H9 (cell line): ENCODE measurements around the gene SGCD. TPM values are rescaled to one million over a fixed set of nuclear protein-coding genes. Genes with fewer than 3 reads are reported as not detected.

Experiments
- DNase-seq: peaks from one replicate; pipeline ENCODE4 v3.0.0-alpha.2; 2017
- H2AFZ ChIP-seq: one replicate; pipeline ENCODE4 v1.6.1; 2013; ENCODE audit warnings: mild to moderate bottlenecking, low read length, control low read depth, moderate library complexity
- H2AK5ac ChIP-seq: 2 replicates; pipeline ENCODE4 v1.6.1; 2013; ENCODE audit warnings: low read length, control low read depth, mixed read lengths; ENCODE audit not compliant: insufficient read length
- H2BK120ac ChIP-seq: one replicate; pipeline ENCODE4 v1.6.1; 2013; ENCODE audit warnings: low read depth, mild to moderate bottlenecking, low read length, control low read depth, inconsistent platforms; ENCODE audit not compliant: poor library complexity, severe bottlenecking
- H2BK12ac ChIP-seq: 2 replicates; pipeline ENCODE4 v1.6.1; 2013; ENCODE audit warnings: low read length, control low read depth, mixed read lengths, low read depth; ENCODE audit not compliant: insufficient read length
- H2BK15ac ChIP-seq: 2 replicates; pipeline ENCODE4 v1.6.1; 2013; ENCODE audit warnings: low read depth, low read length, control low read depth
- H2BK20ac ChIP-seq: one replicate; pipeline ENCODE4 v1.6.1; 2013; ENCODE audit warnings: low read depth, mild to moderate bottlenecking, low read length, control low read depth, inconsistent platforms; ENCODE audit not compliant: poor library complexity, severe bottlenecking
- H2BK5ac ChIP-seq: 2 replicates; pipeline ENCODE4 v1.6.1; 2013; ENCODE audit warnings: low read length, control low read depth, mixed read lengths; ENCODE audit not compliant: insufficient read length
- H3K14ac ChIP-seq: 2 replicates; pipeline ENCODE4 v1.6.1; 2013; ENCODE audit warnings: low read length, control low read depth; ENCODE audit not compliant: insufficient read depth
- H3K18ac ChIP-seq: 2 replicates; pipeline ENCODE4 v1.6.1; 2013; ENCODE audit warnings: low read depth, mild to moderate bottlenecking, mixed read lengths, low read length, control low read depth; ENCODE audit not compliant: insufficient read length
- H3K23ac ChIP-seq: 2 replicates; pipeline ENCODE4 v1.6.1; 2013; ENCODE audit warnings: low read length, control low read depth, mixed read lengths, low read depth; ENCODE audit not compliant: insufficient read length
- H3K23me2 ChIP-seq: 2 replicates; pipeline ENCODE4 v1.6.1; 2013; ENCODE audit warnings: low read depth, mild to moderate bottlenecking, mixed read lengths, low read length, control low read depth; ENCODE audit not compliant: insufficient read length, poor library complexity, severe bottlenecking
- H3K27ac ChIP-seq: 2 replicates; pipeline ENCODE4 v1.5.1; 2013; ENCODE audit warnings: low read length, control low read depth, mixed read lengths, low read depth; ENCODE audit not compliant: insufficient read length
- H3K27me3 ChIP-seq: 2 replicates; pipeline ENCODE4 v1.6.1; 2013; ENCODE audit warnings: low read length, control low read depth, inconsistent platforms; ENCODE audit not compliant: insufficient read depth
- H3K4ac ChIP-seq: 2 replicates; pipeline ENCODE4 v1.6.1; 2013; ENCODE audit warnings: low read depth, mild to moderate bottlenecking, control low read depth, inconsistent platforms, low read length, moderate library complexity
- H3K4me1 ChIP-seq: 2 replicates; pipeline ENCODE4 v1.6.1; 2013; ENCODE audit warnings: low read length, control low read depth, inconsistent platforms; ENCODE audit not compliant: insufficient read depth
- H3K4me2 ChIP-seq: 2 replicates; pipeline ENCODE4 v1.6.1; 2013; ENCODE audit warnings: low read length, control low read depth, mixed read lengths; ENCODE audit not compliant: insufficient read length, insufficient read depth
- H3K56ac ChIP-seq: 2 replicates; pipeline ENCODE4 v1.6.1; 2013; ENCODE audit warnings: low read depth, mild to moderate bottlenecking, mixed read lengths, low read length, control low read depth; ENCODE audit not compliant: insufficient read length
- H3K79me1 ChIP-seq: 2 replicates; pipeline ENCODE4 v1.6.1; 2013; ENCODE audit warnings: low read depth, mild to moderate bottlenecking, moderate library complexity, low read length, control low read depth, inconsistent platforms; ENCODE audit not compliant: insufficient read depth, poor library complexity, severe bottlenecking
- H3K79me2 ChIP-seq: 2 replicates; pipeline ENCODE4 v1.6.1; 2013; ENCODE audit warnings: low read length, control low read depth, inconsistent platforms; ENCODE audit not compliant: insufficient read depth
- H3K9ac ChIP-seq: 2 replicates; pipeline ENCODE4 v1.6.1; 2013; ENCODE audit warnings: low read length, control low read depth, mixed read lengths; ENCODE audit not compliant: insufficient read length; ENCODE audit errors: extremely low read depth
- H3K9me3 ChIP-seq: one replicate; pipeline ENCODE4 v1.6.1; 2013; ENCODE audit warnings: low read depth, low read length, inconsistent platforms; ENCODE audit not compliant: control insufficient read depth
- H3T11ph ChIP-seq: one replicate; pipeline ENCODE4 v1.6.1; 2013; ENCODE audit warnings: mild to moderate bottlenecking, low read length, control low read depth, inconsistent platforms
- H4K20me1 ChIP-seq: one replicate; pipeline ENCODE4 v1.6.1; 2013; ENCODE audit not compliant: control insufficient read depth, insufficient read length, insufficient read depth
- H4K5ac ChIP-seq: 2 replicates; pipeline ENCODE4 v1.6.1; 2013; ENCODE audit warnings: low read depth, mild to moderate bottlenecking, mixed read lengths, low read length, control low read depth; ENCODE audit not compliant: insufficient read length
- H4K8ac ChIP-seq: replicated peaks from 2 replicates; pipeline ENCODE4 v1.6.1; 2013; ENCODE audit warnings: low read length, control low read depth, mixed read lengths, low read depth; ENCODE audit not compliant: insufficient read length
- H4K91ac ChIP-seq: 2 replicates; pipeline ENCODE4 v1.6.1; 2013; ENCODE audit warnings: low read depth, mild to moderate bottlenecking, moderate library complexity, mixed read lengths, low read length, control low read depth; ENCODE audit not compliant: insufficient read length
- H3K27ac Mint-ChIP-seq, 3 experiments: 2 replicates in 2 of 3; 3 replicates in 1 of 3; pipeline ENCODE4 v1.8.0; 2020 to 2021; ENCODE audit warnings: mixed read lengths in 3 of 3, mild to moderate bottlenecking in 1 of 3, moderate library complexity in 1 of 3
- H3K27me3 Mint-ChIP-seq: 2 replicates; pipeline ENCODE4 v1.8.0; 2021; ENCODE audit warnings: low read depth, mild to moderate bottlenecking, moderate library complexity, mixed read lengths
- H3K36me3 Mint-ChIP-seq, 3 experiments: 2 replicates in 2 of 3; 3 replicates in 1 of 3; pipeline ENCODE4 v1.8.0; 2020 to 2021; ENCODE audit warnings: low read depth in 3 of 3, mixed read lengths in 3 of 3; ENCODE audit not compliant: insufficient read depth in 1 of 3
- H3K4me1 Mint-ChIP-seq, 2 experiments: 2 replicates each; pipeline ENCODE4 v1.8.0; 2020; ENCODE audit warnings: mixed read lengths in 2 of 2
- H3K4me3 Mint-ChIP-seq, 2 experiments: 2 replicates in 1 of 2; 3 replicates in 1 of 2; pipeline ENCODE4 v1.8.0; 2020 to 2021; ENCODE audit warnings: mild to moderate bottlenecking in 2 of 2, mixed read lengths in 2 of 2, moderate library complexity in 1 of 2
- H3K9me3 Mint-ChIP-seq, 2 experiments: 2 replicates in 1 of 2; 3 replicates in 1 of 2; pipeline ENCODE4 v1.8.0; 2020; ENCODE audit warnings: mild to moderate bottlenecking in 2 of 2, mixed read lengths in 2 of 2, moderate library complexity in 1 of 2
- WGBS: extraction: QIAGEN DNeasy Blood & Tissue Kit; methylation state at CpG from one replicate; pipeline ENCODE4 v1.1.7; 2013; ENCODE audit warnings: missing lambda C conversion rate, low lambda C conversion rate, mixed read lengths; ENCODE audit not compliant: insufficient read length; ENCODE audit errors: extremely low coverage; 5-methylcytosine and 5-hydroxymethylcytosine counted together
- total RNA-seq: library from RNA; stranded (reverse); gene quantifications from 2 replicates; pipeline ENCODE4 v1.2.1, GENCODE V29; 2021
- TF ChIP-seq, protein P1 (sequence below): fragments of 200-600 bp; sonication (generic); conservative IDR thresholded peaks from 3 replicates; pipeline ENCODE4 v1.8.0; 2021; ENCODE audit warnings: antibody characterized with exemption, mild to moderate bottlenecking

Gene SGCD
- total RNA-seq, 1 experiment from 2014 or later = 0.11 TPM

DNA sequence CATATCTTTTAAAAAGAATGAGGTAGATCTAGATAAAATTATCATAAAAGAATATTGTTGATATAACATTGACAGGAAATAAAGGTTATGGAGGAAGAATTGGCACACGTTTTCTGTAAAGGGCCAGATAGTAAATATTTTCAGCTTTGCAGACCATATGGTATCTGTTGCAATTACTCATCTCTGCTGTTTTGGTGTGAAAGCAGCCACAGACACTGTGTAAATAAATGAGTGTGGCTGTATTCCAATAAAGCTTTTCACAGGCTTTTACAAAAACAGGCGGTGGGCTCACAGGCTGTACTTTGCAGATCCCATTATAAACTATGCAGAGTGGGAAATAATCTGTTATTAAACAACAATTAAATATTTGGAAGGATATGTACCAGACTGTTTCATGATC is 87.4 kb downstream of the SGCD start:
- Histone ChIP-seq H4K8ac (no peak overlapping the region), H3T11ph (no peak overlapping the region), H3K56ac (no peak overlapping the region), H4K20me1 (no peaks in the 10 kb centered on the region), H3K9ac (no peak overlapping the region), H3K79me2 (no peaks in the 10 kb centered on the region), H2BK15ac (no peak overlapping the region), H4K5ac (no peak overlapping the region), H2BK12ac (no peak overlapping the region), H2BK120ac (no peak overlapping the region), H2BK5ac (no peak overlapping the region), H3K18ac (no peak overlapping the region), H2BK20ac (no peak overlapping the region), H3K4me2 (no peak overlapping the region), H3K4me1 (no peaks in the 10 kb centered on the region), H3K23ac (no peak overlapping the region), H4K91ac (no peak overlapping the region), H3K27me3 (no peaks in the 10 kb centered on the region), H3K4ac (no peak overlapping the region), H3K9me3 (no peaks in the 10 kb centered on the region), H3K27ac (no peak overlapping the region), H3K23me2 (no peaks in the 10 kb centered on the region), H2AFZ (no peak overlapping the region), H3K79me1 (no peaks in the 10 kb centered on the region), H3K14ac (no peak overlapping the region), H2AK5ac (no peak overlapping the region)
- WGBS = no CpG with 5 or more reads among the region's 2 CpGs
- Mint-ChIP-seq H3K27me3 (no peaks in the 10 kb centered on the region), H3K9me3 (no peaks in the 10 kb centered on the region), H3K4me1 (peaks cover 6 to 7% of the 10 kb centered on the region in 2 experiments), H3K36me3 (no peaks in the 10 kb centered on the region), H3K4me3 (no peak overlapping the region), H3K27ac (no peak overlapping the region)
- DNase-seq = no peak
- TF ChIP-seq, protein P1, sequence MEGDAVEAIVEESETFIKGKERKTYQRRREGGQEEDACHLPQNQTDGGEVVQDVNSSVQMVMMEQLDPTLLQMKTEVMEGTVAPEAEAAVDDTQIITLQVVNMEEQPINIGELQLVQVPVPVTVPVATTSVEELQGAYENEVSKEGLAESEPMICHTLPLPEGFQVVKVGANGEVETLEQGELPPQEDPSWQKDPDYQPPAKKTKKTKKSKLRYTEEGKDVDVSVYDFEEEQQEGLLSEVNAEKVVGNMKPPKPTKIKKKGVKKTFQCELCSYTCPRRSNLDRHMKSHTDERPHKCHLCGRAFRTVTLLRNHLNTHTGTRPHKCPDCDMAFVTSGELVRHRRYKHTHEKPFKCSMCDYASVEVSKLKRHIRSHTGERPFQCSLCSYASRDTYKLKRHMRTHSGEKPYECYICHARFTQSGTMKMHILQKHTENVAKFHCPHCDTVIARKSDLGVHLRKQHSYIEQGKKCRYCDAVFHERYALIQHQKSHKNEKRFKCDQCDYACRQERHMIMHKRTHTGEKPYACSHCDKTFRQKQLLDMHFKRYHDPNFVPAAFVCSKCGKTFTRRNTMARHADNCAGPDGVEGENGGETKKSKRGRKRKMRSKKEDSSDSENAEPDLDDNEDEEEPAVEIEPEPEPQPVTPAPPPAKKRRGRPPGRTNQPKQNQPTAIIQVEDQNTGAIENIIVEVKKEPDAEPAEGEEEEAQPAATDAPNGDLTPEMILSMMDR = no peak
